CD4-positive, alpha-beta T cell (primary cell): ENCODE results near the gene GSG1L. TPM values are rescaled to one million over a fixed set of nuclear protein-coding genes. Genes with fewer than 3 reads are reported as not detected.

ENCODE experiments used
- ATAC-seq: fragments of 200-7000 bp; cut with Tn5 transposase; one replicate; pipeline ENCODE4 v1.10.0; 2022; ENCODE audit warnings: mild to moderate bottlenecking; ENCODE audit not compliant: poor library complexity
- CTCF ChIA-PET: fragments of 350-600 bp; sonication (Branson Sonifier 250); formaldehyde crosslinking; loops from one replicate; lab custom pipeline; 2021; ENCODE audit warnings: antibody characterized with exemption, inconsistent platforms; lab: Charles Lee
- POLR2A ChIA-PET: fragments of 350-600 bp; sonication (Branson Sonifier 250); formaldehyde crosslinking; loops from one replicate; lab custom pipeline; 2021; ENCODE audit warnings: antibody characterized with exemption, inconsistent platforms; lab: Charles Lee
- DNase-seq, 14 experiments: peaks; one replicate each; pipeline ENCODE4 v3.0.0-alpha.2; 2013 to 2020; ENCODE audit warnings: mixed read lengths in 2 of 14
- H3K27ac ChIP-seq, 2 donors: one replicate each; pipeline versions ENCODE4 v1.5.1 to v1.7.0; 2013; ENCODE audit warnings: low read length in 2 of 2, low read depth in 1 of 2, mild to moderate bottlenecking in 1 of 2
- H3K27me3 ChIP-seq, 2 experiments: 1 replicate in 1 of 2; 2 replicates in 1 of 2; pipeline versions ENCODE4 v1.6.1 to v1.7.0; 2013; ENCODE audit warnings: low read length in 2 of 2, control low read depth in 1 of 2, mild to moderate bottlenecking in 1 of 2, moderate library complexity in 1 of 2; ENCODE audit not compliant: insufficient read depth in 2 of 2, control insufficient read depth in 1 of 2
- H3K36me3 ChIP-seq: one replicate; pipeline ENCODE4 v1.6.1; 2013; ENCODE audit warnings: low read length, control low read depth; ENCODE audit not compliant: insufficient read depth
- H3K4me1 ChIP-seq: one replicate; pipeline ENCODE4 v1.6.1; 2013; ENCODE audit warnings: low read length, control low read depth; ENCODE audit not compliant: insufficient read depth
- H3K4me3 ChIP-seq: one replicate; pipeline ENCODE4 v1.5.1; 2013; ENCODE audit warnings: mild to moderate bottlenecking, low read length, moderate library complexity
- H3K9me3 ChIP-seq, 2 experiments: 1 replicate in 1 of 2; 2 replicates in 1 of 2; pipeline versions ENCODE4 v1.6.1 to v1.7.0; 2013; ENCODE audit warnings: low read length in 2 of 2, mild to moderate bottlenecking in 2 of 2, control low read depth in 1 of 2, moderate library complexity in 1 of 2; ENCODE audit not compliant: control insufficient read depth in 1 of 2, insufficient read depth in 1 of 2
- H3K27ac Mint-ChIP-seq: one replicate; pipeline ENCODE4 v1.8.0; 2020; ENCODE audit warnings: mixed read lengths
- H3K27me3 Mint-ChIP-seq: one replicate; pipeline ENCODE4 v1.8.0; 2021; ENCODE audit warnings: mixed read lengths
- H3K36me3 Mint-ChIP-seq: one replicate; pipeline ENCODE4 v1.8.0; 2021; ENCODE audit warnings: low read depth, mixed read lengths
- H3K4me1 Mint-ChIP-seq: one replicate; pipeline ENCODE4 v1.8.0; 2021; ENCODE audit warnings: low read depth, mixed read lengths
- H3K4me3 Mint-ChIP-seq: one replicate; pipeline ENCODE4 v1.8.0; 2020; ENCODE audit warnings: mild to moderate bottlenecking, mixed read lengths
- H3K9me3 Mint-ChIP-seq: one replicate; pipeline ENCODE4 v1.8.0; 2020; ENCODE audit warnings: mixed read lengths
- CTCF ChIP-seq: fragments of 200-600 bp; IDR thresholded peaks from one replicate; pipeline ENCODE4 v1.8.0; 2022; ENCODE audit warnings: antibody characterized with exemption, mild to moderate bottlenecking
- intact Hi-C, 2 experiments: fragments of 100-400 bp; cut with DNase I in 1 of 2; cut with micrococcal nuclease in 1 of 2; formaldehyde crosslinking; loops; one replicate each; pipeline versions ENCODE4 v1.15.1 to v1.9.0; 2023 to 2025; cut with DNase I, micrococcal nuclease
- total RNA-seq, 174 experiments: library from RNA in 2 of 174; stranded (reverse) in 2 of 174; gene quantifications; one replicate each; pipeline ENCODE4 v1.2.3 and lab custom pipeline; 2021 to 2026

GSG1L gene
- total RNA-seq, 2 experiments from 2014 or later: not detected

GRCh38 chr16:27843800-27844199 is 219.7 kb downstream of the GSG1L start:
- intact Hi-C loops: no loop called here
- H3K27me3 ChIP-seq: peaks cover 5 to 6% of the 10 kb centered on the region in 2 experiments
- H3K27ac ChIP-seq: no peak overlapping the region
- peaks cover 47% of the 10 kb centered on the region for H3K27me3 Mint-ChIP-seq
- H3K4me3 ChIP-seq: no peak overlapping the region
- ChIA-PET CTCF (no interaction called here), POLR2A (no interaction called here)
- H3K4me1 ChIP-seq: no peaks in the 10 kb centered on the region
- no peaks in the 10 kb centered on the region for H3K36me3 ChIP-seq
- ATAC-seq (no peak), DNase-seq (no peak)
- no peaks in the 10 kb centered on the region for H3K36me3 Mint-ChIP-seq
- no peak overlapping the region for H3K27ac Mint-ChIP-seq
- TF ChIP-seq CTCF: no peak
- H3K9me3 Mint-ChIP-seq: no peaks in the 10 kb centered on the region
- H3K4me1 Mint-ChIP-seq: no peaks in the 10 kb centered on the region
- H3K4me3 Mint-ChIP-seq: no peak overlapping the region
- H3K9me3 ChIP-seq: peaks cover 0 to 2% of the 10 kb centered on the region in 2 experiments

GRCh38 chr16:27841911-27842310 is 221.6 kb downstream of the GSG1L start:
- DNase-seq (no peak), ATAC-seq (no peak)
- no peak overlapping the region for H3K27ac Mint-ChIP-seq
- CTCF ChIA-PET: no interaction called here
- Histone ChIP-seq H3K27ac (no peak overlapping the region), H3K9me3 (peaks cover 0 to 6% of the 10 kb centered on the region in 2 experiments), H3K36me3 (no peaks in the 10 kb centered on the region), H3K4me1 (no peaks in the 10 kb centered on the region), H3K27me3 (peaks cover 5 to 6% of the 10 kb centered on the region in 2 experiments), H3K4me3 (no peak overlapping the region)
- H3K27me3 Mint-ChIP-seq: peaks cover 42% of the 10 kb centered on the region
- intact Hi-C loops: no loop called here
- POLR2A ChIA-PET: no interaction called here
- peaks cover under 1% of the 10 kb centered on the region for H3K9me3 Mint-ChIP-seq
- no peak overlapping the region for H3K4me3 Mint-ChIP-seq
- H3K36me3 Mint-ChIP-seq: no peaks in the 10 kb centered on the region
- TF ChIP-seq CTCF: no peak
- no peaks in the 10 kb centered on the region for H3K4me1 Mint-ChIP-seq

GRCh38 chr16:27841061-27841801 is 222.3 kb downstream of the GSG1L start:
- POLR2A ChIA-PET: no interaction called here
- Mint-ChIP-seq H3K4me3 (no peak overlapping the region), H3K9me3 (peaks cover 4% of the 10 kb centered on the region), H3K4me1 (no peaks in the 10 kb centered on the region), H3K27me3 (peaks cover 48% of the 10 kb centered on the region), H3K27ac (no peak overlapping the region), H3K36me3 (no peaks in the 10 kb centered on the region)
- intact Hi-C loops: no loop called here
- Histone ChIP-seq H3K36me3 (no peaks in the 10 kb centered on the region), H3K4me3 (no peak overlapping the region), H3K9me3 (peaks cover 0 to 6% of the 10 kb centered on the region in 2 experiments), H3K4me1 (no peaks in the 10 kb centered on the region), H3K27me3 (peaks cover 2 to 6% of the 10 kb centered on the region in 2 experiments), H3K27ac (no peak overlapping the region)
- DNase-seq (no peak), ATAC-seq (no peak)
- TF ChIP-seq CTCF: no peak
- CTCF ChIA-PET: no interaction called here
